Naive thymus-derived CD4-positive, alpha-beta T cell (primary cell): ENCODE data around the gene ARPC1A. TPM values are rescaled to one million over a fixed set of nuclear protein-coding genes. Genes with fewer than 3 reads are reported as not detected.

Experiments used
- ATAC-seq: fragments of 150-1000 bp; cut with Tn5 transposase; 2 replicates; pipeline ENCODE4 v1.10.0; 2021; ENCODE audit warnings: mild to moderate bottlenecking, moderate library complexity
- CTCF ChIA-PET: fragments of 350-600 bp; sonication (Branson Sonifier 250); formaldehyde crosslinking; loops from one replicate; lab custom pipeline; 2021; ENCODE audit warnings: antibody characterized with exemption; lab: Charles Lee
- POLR2A ChIA-PET: fragments of 350-600 bp; sonication (Branson Sonifier 250); formaldehyde crosslinking; loops from one replicate; lab custom pipeline; 2021; ENCODE audit warnings: antibody characterized with exemption, inconsistent platforms; lab: Charles Lee
- DNase-seq, 9 donors: peaks; one replicate each; pipeline versions ENCODE4 v3.0.0 to v3.0.0-alpha.2; 2020 to 2022; ENCODE audit warnings: mixed read lengths in 1 of 9
- H3K27ac ChIP-seq: one replicate; pipeline ENCODE4 v1.7.0; 2013; ENCODE audit warnings: mild to moderate bottlenecking, low read depth, low read length, moderate library complexity
- H3K27me3 ChIP-seq, 2 donors: one replicate each; pipeline ENCODE4 v1.7.0; 2013; ENCODE audit warnings: low read length in 2 of 2, mild to moderate bottlenecking in 2 of 2, moderate library complexity in 2 of 2; ENCODE audit not compliant: control insufficient read depth in 2 of 2, insufficient read depth in 2 of 2
- H3K36me3 ChIP-seq, 3 experiments: 1 replicate in 2 of 3; 2 replicates in 1 of 3; pipeline ENCODE4 v1.7.0; 2013; ENCODE audit warnings: low read length in 3 of 3, mild to moderate bottlenecking in 3 of 3, moderate library complexity in 1 of 3; ENCODE audit not compliant: insufficient read depth in 3 of 3, control insufficient read depth in 2 of 3
- H3K4me1 ChIP-seq, 2 donors: one replicate each; pipeline ENCODE4 v1.7.0; 2013; ENCODE audit warnings: low read length in 2 of 2, mild to moderate bottlenecking in 2 of 2, moderate library complexity in 1 of 2; ENCODE audit not compliant: control insufficient read depth in 2 of 2, insufficient read depth in 2 of 2
- H3K4me3 ChIP-seq: 2 replicates; pipeline ENCODE4 v1.7.0; 2013; ENCODE audit warnings: mild to moderate bottlenecking, low read length
- H3K9me3 ChIP-seq, 3 experiments: 1 replicate in 2 of 3; 2 replicates in 1 of 3; pipeline ENCODE4 v1.7.0; 2013; ENCODE audit warnings: low read length in 3 of 3; ENCODE audit not compliant: control insufficient read depth in 2 of 3
- H3K27ac Mint-ChIP-seq, 9 donors: one replicate each; pipeline ENCODE4 v1.8.0; 2020 to 2022; ENCODE audit warnings: mixed read lengths in 9 of 9, mild to moderate bottlenecking in 8 of 9, moderate library complexity in 5 of 9, inconsistent platforms in 2 of 9
- H3K27me3 Mint-ChIP-seq, 5 donors: one replicate each; pipeline ENCODE4 v1.8.0; 2021 to 2022; ENCODE audit warnings: mixed read lengths in 5 of 5, mild to moderate bottlenecking in 1 of 5
- H3K36me3 Mint-ChIP-seq, 5 donors: one replicate each; pipeline ENCODE4 v1.8.0; 2020 to 2022; ENCODE audit warnings: mixed read lengths in 5 of 5, mild to moderate bottlenecking in 3 of 5, inconsistent platforms in 1 of 5
- H3K4me1 Mint-ChIP-seq, 7 donors: one replicate each; pipeline ENCODE4 v1.8.0; 2020 to 2022; ENCODE audit warnings: mixed read lengths in 7 of 7, mild to moderate bottlenecking in 3 of 7, inconsistent platforms in 1 of 7
- H3K4me3 Mint-ChIP-seq, 10 donors: one replicate each; pipeline ENCODE4 v1.8.0; 2020 to 2022; ENCODE audit warnings: mild to moderate bottlenecking in 10 of 10, mixed read lengths in 10 of 10, moderate library complexity in 6 of 10, inconsistent platforms in 2 of 10
- H3K9me3 Mint-ChIP-seq, 11 donors: one replicate each; pipeline ENCODE4 v1.8.0; 2020 to 2022; ENCODE audit warnings: mixed read lengths in 11 of 11, mild to moderate bottlenecking in 4 of 11, inconsistent platforms in 1 of 11, moderate library complexity in 1 of 11
- intact Hi-C, 2 donors: fragments of 100-400 bp; cut with micrococcal nuclease; formaldehyde crosslinking; loops; one replicate each; pipeline ENCODE4 v1.15.1; 2023
- polyA plus RNA-seq, 2 donors: library from polyadenylated mRNA; unstranded; fragments of 300-500 nt; fragmentation: Illumina TruSeq; gene quantifications; one replicate each; pipeline ENCODE4 v1.2.3, GENCODE V29; 2021
- total RNA-seq, 6 experiments: library from RNA in 5 of 6; stranded (reverse) in 5 of 6; gene quantifications; 1 replicate in 5 of 6; 2 replicates in 1 of 6; pipeline ENCODE4 v1.2.3 and lab custom pipeline; 2021 to 2026

The ARPC1A gene
- total and polyA plus RNA-seq, 7 experiments from 2014 or later: 28.1 to 101 (median 53.4) TPM

GRCh38 chr7:99305473-99306260 lies 20.0 kb upstream of the ARPC1A start:
- Histone ChIP-seq H3K4me1 (no peaks in the 10 kb centered on the region), H3K27ac (no peak overlapping the region), H3K9me3 (no peaks in the 10 kb centered on the region), H3K4me3 (no peak overlapping the region), H3K36me3 (no peaks in the 10 kb centered on the region), H3K27me3 (no peaks in the 10 kb centered on the region)
- no peaks in the 10 kb centered on the region for H3K4me1 Mint-ChIP-seq
- CTCF ChIA-PET: interaction anchor here (0.5 to 0.9 kb wide), 2 partner anchors 265 to 1838 kb away, joined by 3 to 4 read pairs; no protein-coding TSS in a partner anchor
- ATAC-seq (no peak), DNase-seq (no peak)
- H3K9me3 Mint-ChIP-seq: peaks cover 0 to 4% (median 2%) of the 10 kb centered on the region in 11 donors
- intact Hi-C loops: no loop called here
- H3K27me3 Mint-ChIP-seq: no peaks in the 10 kb centered on the region
- POLR2A ChIA-PET: no interaction called here
- no peak overlapping the region for H3K27ac Mint-ChIP-seq
- peaks cover 0 to 2% (median 0%) of the 10 kb centered on the region in 5 donors for H3K36me3 Mint-ChIP-seq
- H3K4me3 Mint-ChIP-seq: no peak overlapping the region

- Mint-ChIP-seq H3K27me3 (peaks cover 0 to 3% (median 0%) of the 10 kb centered on the region in 5 donors), H3K4me1 (peaks cover 0 to 8% (median 4%) of the 10 kb centered on the region in 7 donors), H3K27ac (no peak overlapping the region), H3K36me3 (peaks cover 0 to 2% (median 0%) of the 10 kb centered on the region in 5 donors), H3K9me3 (peaks cover 0 to 4% (median 2%) of the 10 kb centered on the region in 11 donors), H3K4me3 (no peak overlapping the region)
- H3K27me3 ChIP-seq: no peaks in the 10 kb centered on the region
- intact Hi-C loops: no loop called here
- no peak overlapping the region for H3K4me3 ChIP-seq
- no peak overlapping the region for H3K27ac ChIP-seq
- DNase-seq (no peak), ATAC-seq (no peak)
- ChIA-PET POLR2A (no interaction called here), CTCF (interaction anchor here (1.1 kb wide), 2 partner anchors 18 to 268 kb away, joined by 3 read pairs; no protein-coding TSS in a partner anchor)
- H3K9me3 ChIP-seq: no peaks in the 10 kb centered on the region
- peaks cover 0 to 3% of the 10 kb centered on the region in 2 donors for H3K4me1 ChIP-seq
- no peaks in the 10 kb centered on the region for H3K36me3 ChIP-seq
Measured at GRCh38 chr7:99308461-99309074, 17.1 kb upstream of the ARPC1A start.

GRCh38 chr7:99309111-99309510 lies 16.6 kb upstream of the ARPC1A start:
- Histone ChIP-seq H3K36me3 (no peaks in the 10 kb centered on the region), H3K4me1 (peaks cover 0 to 3% of the 10 kb centered on the region in 2 donors), H3K27ac (no peak overlapping the region), H3K9me3 (no peaks in the 10 kb centered on the region), H3K4me3 (no peak overlapping the region), H3K27me3 (no peaks in the 10 kb centered on the region)
- peaks cover 0 to 12% (median 4%) of the 10 kb centered on the region in 7 donors for H3K4me1 Mint-ChIP-seq
- H3K36me3 Mint-ChIP-seq: peaks cover 0 to 2% (median 0%) of the 10 kb centered on the region in 5 donors
- ATAC-seq (no peak), DNase-seq (no peak)
- ChIA-PET CTCF (interaction anchor here (1.1 kb wide), 2 partner anchors 19 to 269 kb away, joined by 3 read pairs; no protein-coding TSS in a partner anchor), POLR2A (no interaction called here)
- H3K27ac Mint-ChIP-seq: no peak overlapping the region
- intact Hi-C loops: no loop called here
- no peak overlapping the region for H3K4me3 Mint-ChIP-seq
- H3K27me3 Mint-ChIP-seq: peaks cover 0 to 3% (median 0%) of the 10 kb centered on the region in 5 donors
- H3K9me3 Mint-ChIP-seq: peaks cover 0 to 4% (median 2%) of the 10 kb centered on the region in 11 donors

- Mint-ChIP-seq H3K27ac (no peak overlapping the region), H3K4me3 (no peak overlapping the region), H3K36me3 (peaks cover 0 to 2% (median 0%) of the 10 kb centered on the region in 5 donors), H3K27me3 (peaks cover 0 to 3% (median 0%) of the 10 kb centered on the region in 5 donors), H3K4me1 (peaks cover 0 to 20% (median 4%) of the 10 kb centered on the region in 7 donors), H3K9me3 (peaks cover 0 to 4% (median 2%) of the 10 kb centered on the region in 11 donors)
- intact Hi-C loops: no loop called here
- peaks cover 0 to 3% of the 10 kb centered on the region in 2 donors for H3K4me1 ChIP-seq
- H3K9me3 ChIP-seq: no peaks in the 10 kb centered on the region
- H3K27me3 ChIP-seq: no peaks in the 10 kb centered on the region
- CTCF ChIA-PET: interaction anchor here (0.6 to 2.2 kb wide), 5 partner anchors 11 to 271 kb away, joined by 3 to 10 read pairs (median 6); no protein-coding TSS in a partner anchor
- POLR2A ChIA-PET: no interaction called here
- H3K36me3 ChIP-seq: no peaks in the 10 kb centered on the region
- no peak for DNase-seq
- H3K27ac ChIP-seq: no peak overlapping the region
- no peak for ATAC-seq
- H3K4me3 ChIP-seq: no peak overlapping the region
Measured at GRCh38 chr7:99310004-99310403, 15.7 kb upstream of the ARPC1A start.

GRCh38 chr7:99311702-99312101 lies 14.0 kb upstream of the ARPC1A start:
- DNase-seq (no peak), ATAC-seq (no peak)
- H3K4me1 ChIP-seq: peaks cover 0 to 3% of the 10 kb centered on the region in 2 donors
- POLR2A ChIA-PET: no interaction called here
- H3K36me3 ChIP-seq: no peaks in the 10 kb centered on the region
- intact Hi-C loops: loop anchor here in 1 of 2 donors (2.0 kb wide), 1 partner anchor 169 kb away; no protein-coding TSS in a partner anchor
- Mint-ChIP-seq H3K27me3 (peaks cover 0 to 3% (median 0%) of the 10 kb centered on the region in 5 donors), H3K9me3 (peaks cover 0 to 4% (median 2%) of the 10 kb centered on the region in 11 donors), H3K27ac (no peak overlapping the region), H3K4me1 (peaks cover 0 to 20% (median 4%) of the 10 kb centered on the region in 7 donors), H3K4me3 (no peak overlapping the region), H3K36me3 (peaks cover 0 to 2% (median 0%) of the 10 kb centered on the region in 5 donors)
- no peaks in the 10 kb centered on the region for H3K9me3 ChIP-seq
- no peaks in the 10 kb centered on the region for H3K27me3 ChIP-seq
- H3K4me3 ChIP-seq: no peak overlapping the region
- CTCF ChIA-PET: interaction anchor here (0.7 to 2.2 kb wide), 4 partner anchors 9 to 415 kb away, joined by 3 to 10 read pairs (median 7); no protein-coding TSS in a partner anchor
- no peak overlapping the region for H3K27ac ChIP-seq
